GM18867 (cell line): ENCODE data around the gene HCN4.

ENCODE experiments used
- ATAC-seq: cut with Tn5 transposase; IDR thresholded peaks from one replicate; pipeline ENCODE4 v1.9.1; 2021; ENCODE audit warnings: mild to moderate bottlenecking, moderate library complexity; ENCODE audit not compliant: unreplicated experiment

The HCN4 gene

DNA sequence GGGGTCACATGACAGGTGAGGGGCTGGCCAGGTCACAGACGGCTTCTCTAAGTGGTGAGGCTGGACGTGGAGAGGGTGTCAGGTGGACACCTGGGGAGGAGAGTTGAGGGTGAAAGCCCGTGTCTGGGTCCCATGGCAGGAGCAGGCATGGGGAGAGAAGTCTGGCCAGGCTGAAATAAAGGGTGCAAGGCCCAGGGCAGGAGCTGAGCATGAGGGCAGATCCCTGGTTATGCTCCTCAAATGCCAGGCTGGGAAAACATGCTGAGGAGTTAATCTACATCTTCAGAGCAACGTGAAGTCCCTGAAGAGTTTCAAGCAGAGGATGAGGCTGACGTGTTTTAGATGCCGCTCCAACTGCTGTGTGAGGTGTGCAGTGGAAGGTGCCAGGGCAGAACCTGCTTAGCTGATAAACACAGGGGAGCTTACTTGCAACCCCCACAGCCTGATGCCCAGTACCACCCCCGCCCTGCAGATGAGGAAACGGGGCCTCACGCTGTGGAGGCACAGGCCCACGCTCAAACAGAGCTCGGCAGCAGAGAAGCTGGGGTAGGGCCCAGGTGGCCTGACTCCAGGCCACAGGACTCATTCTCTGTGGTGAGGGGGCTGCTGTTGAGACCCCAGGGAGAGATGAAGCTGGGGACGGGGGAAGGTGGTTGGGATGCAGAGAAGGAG is 40.5 kb downstream of the HCN4 start:
- no peak for ATAC-seq

GRCh38 chr15:73326157-73326556 is 42.6 kb downstream of the HCN4 start:
- no peak for ATAC-seq

- ATAC-seq, result no peak
Measured at GRCh38 chr15:73325191-73325861, 43.4 kb downstream of the HCN4 start.

DNA sequence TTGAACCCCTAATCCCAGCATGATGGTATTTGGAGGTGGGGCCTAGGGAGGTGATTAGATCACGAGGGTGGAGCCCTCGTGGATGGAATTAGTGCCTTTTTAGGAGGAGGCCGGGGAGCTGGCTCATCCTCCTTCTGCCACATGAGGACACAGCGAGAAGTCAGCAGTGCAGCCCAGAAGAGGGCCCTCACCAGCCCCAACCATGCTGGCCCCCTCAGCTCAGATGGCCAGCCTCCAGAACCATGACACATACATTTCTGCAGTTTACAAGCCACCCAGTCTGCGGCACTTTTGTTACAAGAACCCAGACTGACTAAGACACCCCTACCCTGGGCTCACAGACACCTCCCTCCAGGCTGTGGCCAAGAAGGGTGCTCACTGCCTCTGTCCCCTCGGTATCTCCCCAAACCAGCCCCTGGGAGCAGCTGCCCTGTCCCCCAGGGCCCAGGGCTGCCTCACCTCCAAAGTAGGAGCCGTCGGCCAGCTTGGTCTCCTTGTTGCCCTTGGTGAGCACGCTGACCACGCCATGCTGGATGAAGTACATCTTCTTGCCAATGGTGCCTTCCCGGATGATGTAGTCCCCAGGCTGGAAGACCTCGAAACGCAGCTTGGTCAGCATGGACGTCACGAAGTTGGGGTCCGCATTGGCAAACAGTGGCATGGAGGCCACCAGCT is 44.1 kb downstream of the HCN4 start:
- ATAC-seq, result no peak

- no peak for ATAC-seq
Measured at GRCh38 chr15:73323956-73324355, 44.8 kb downstream of the HCN4 start.

DNA sequence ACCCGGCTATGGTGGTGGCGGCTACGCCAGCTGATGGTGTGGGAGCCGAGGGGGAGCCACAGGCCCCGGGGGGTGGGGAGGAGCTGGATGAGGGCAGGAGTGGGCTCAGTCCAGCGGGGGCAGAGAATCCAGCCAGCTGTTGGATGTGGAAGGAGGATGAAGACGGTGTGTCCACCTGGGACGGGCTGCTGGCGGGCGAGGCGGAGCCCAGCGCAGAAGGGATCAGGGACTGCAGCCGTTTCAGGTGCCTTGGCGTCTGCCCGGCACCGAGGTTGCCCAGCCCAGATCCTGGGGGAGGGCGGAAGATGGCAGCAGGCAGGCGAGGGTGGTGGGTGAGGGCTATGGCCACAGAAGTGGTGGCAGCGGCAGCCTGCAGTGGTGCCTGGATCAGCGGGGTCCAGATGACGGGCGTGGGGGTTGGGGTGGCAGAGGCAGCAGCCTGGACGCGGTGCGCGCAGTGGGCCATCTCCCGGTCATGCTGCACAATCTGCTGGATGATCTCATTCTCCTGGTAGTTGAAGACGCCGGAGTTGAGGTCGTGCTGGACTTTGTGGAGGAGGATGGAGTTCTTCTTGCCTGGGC is 45.3 kb downstream of the HCN4 start:
- ATAC-seq, result no peak

GRCh38 chr15:73322665-73323373 is 45.9 kb downstream of the HCN4 start:
- no peak for ATAC-seq

DNA sequence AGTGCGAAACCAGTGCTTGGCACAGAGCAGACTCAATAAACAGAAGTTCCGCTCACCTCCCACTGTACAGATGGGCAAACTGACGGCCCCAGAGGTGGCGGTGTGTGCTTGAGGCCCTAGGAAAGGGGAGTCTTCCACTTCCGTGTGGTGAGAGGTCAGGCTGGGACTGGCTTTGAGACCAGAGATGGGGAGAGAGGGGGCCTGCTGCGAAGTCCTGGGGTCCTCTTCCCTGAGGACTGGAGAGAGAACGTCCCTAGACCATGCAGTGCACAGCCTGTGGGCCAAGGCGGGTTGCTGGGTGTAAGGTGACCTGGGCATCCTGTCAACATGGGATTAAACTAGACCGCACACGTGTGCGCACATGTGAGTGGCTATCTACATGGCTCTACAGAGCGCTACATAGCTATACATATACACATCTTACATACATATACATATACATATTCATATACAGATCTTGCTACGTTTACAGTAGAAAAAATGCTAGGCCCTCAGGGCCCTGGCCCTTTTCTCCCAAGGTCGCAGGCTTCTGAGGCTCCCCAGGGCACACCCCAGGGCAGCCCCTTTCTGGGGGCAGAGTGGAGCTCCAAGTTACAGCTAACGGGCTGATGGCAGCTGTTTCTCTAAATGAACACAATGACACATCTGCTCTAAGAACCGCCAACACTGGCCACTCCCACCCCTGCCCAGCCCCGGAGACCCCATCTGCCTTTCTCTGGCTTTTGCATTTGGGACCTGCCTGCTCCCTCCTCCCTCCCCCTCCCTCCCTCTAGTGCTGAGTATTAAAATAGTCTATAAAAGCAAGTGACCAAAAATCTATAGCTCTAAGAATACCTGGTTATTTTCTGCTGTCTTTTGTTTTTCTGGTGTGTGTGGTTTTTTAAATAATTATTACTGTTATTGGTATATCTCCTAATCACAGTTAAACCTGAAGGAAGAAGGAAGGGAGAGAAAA is 47.0 kb downstream of the HCN4 start:
- ATAC-seq, result no peak

DNA sequence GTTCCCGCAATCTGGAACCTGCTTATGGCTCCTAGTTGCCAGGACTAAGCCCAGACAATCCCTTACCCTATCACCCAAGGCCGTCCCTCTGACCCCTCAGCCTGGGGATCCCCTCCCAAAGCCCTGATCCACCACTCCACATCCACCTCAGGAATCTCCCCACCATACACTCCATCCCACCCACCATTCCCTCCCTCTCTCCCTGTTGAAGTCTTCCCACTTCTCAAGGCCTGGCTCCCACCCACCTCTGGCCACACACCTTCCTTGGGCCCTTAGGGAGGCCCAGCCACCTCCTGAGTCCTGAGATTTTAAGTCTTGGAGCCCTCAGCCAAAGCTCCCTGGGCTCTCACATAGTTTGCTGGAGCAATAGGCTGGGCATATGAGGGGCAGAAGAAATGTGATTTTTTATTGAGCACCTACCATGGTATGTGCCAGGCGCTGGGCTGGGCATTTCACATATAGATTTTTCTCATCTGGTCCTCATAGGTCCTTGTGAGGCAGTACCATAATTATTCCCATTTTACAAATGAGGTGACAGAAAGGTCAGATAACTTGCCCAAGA is 48.1 kb downstream of the HCN4 start:
- no peak for ATAC-seq

GRCh38 chr15:73319460-73320245 is 49.1 kb downstream of the HCN4 start:
- no peak for ATAC-seq

GRCh38 chr15:73318463-73319351 is 50.1 kb downstream of the HCN4 start:
- no peak for ATAC-seq

- no peak for ATAC-seq
Measured at GRCh38 chr15:73317651-73318462, 50.9 kb downstream of the HCN4 start.

DNA sequence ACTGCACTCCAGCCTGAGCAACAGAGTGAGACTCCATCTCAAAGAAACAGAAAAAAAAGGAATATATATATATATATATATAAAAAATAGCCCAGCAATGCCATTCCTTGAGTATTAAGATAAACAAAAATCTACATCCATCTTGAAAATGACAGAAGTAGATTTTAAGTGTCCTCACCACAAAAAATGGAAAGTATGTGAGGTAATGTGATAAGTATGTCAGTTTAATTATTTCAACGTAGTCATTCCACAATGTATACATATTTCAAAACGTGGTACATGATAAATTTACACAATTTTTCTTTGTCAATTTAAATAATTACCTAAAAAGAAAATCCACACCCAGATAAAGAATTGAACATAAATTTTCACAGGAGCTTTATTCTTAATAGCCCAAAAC is 54.9 kb downstream of the HCN4 start:
- ATAC-seq, result no peak

DNA sequence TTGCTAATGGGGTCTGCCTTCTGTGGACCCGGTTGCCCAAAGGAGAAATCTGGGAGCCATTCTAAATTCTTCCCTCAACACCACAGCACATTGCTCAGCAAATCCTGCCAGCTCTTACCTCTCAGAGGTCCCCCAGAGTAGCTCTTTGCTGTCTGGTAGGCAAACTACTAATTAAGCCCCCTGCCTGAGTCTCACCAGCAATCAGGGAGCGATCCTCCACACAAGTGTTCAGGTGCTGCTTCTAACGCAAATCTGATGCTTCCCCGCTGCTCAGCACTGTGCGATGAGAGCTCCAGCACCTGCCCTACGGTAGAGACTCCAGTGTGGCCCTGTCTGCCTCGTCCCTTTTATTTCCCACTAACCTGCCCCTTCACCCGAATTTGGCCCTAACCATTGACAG is 60.5 kb downstream of the HCN4 start:
- no peak for ATAC-seq

GRCh38 chr15:73305331-73306211 is 63.2 kb downstream of the HCN4 start:
- ATAC-seq, result no peak

- ATAC-seq, result no peak
Measured at GRCh38 chr15:73303636-73304035, 65.1 kb downstream of the HCN4 start.
